ENCODE measurements around the gene CYP24A1.

The CYP24A1 gene

DNA sequence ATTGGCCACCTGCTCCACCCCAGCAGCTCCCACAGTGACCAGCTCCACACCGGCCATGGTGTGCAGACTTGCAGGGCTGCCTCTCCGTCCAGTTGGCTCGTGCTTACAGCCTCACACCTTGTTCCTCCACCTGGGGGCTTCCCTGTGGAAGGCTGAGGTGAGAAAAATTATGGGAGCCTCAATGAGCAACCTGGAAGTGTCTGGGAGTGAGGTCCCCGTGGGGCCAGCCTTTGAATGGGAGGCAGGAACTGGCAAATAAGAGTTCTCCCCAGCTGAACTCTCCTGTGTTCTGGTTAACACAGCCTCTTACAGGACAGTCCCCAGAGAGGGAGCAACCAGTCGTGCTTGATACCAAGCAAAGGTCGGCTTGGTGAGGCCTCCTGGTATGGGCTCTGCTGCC lies 30.3 kb upstream of the CYP24A1 start:
- H3K4me3 ChIP-seq (replicated peaks in 1 of 2; ENCODE audit: low read depth in 2 of 2, low read length in 2 of 2) = no peak overlapping the region
- no peak for TF ChIP-seq CTCF (IDR thresholded peaks at IDR 0.05; ENCODE audit: low read depth, low read length)
- DNase-seq (ENCODE audit: low read depth in 2 of 2) = no peak

- no peak for DNase-seq (ENCODE audit: low read depth in 2 of 2)
- TF ChIP-seq CTCF (IDR thresholded peaks at IDR 0.05; ENCODE audit: low read depth, low read length) = no peak
- H3K4me3 ChIP-seq (replicated peaks in 1 of 2; ENCODE audit: low read depth in 2 of 2, low read length in 2 of 2) = no peak overlapping the region
Measured at GRCh38 chr20:54203281-54203680, 29.5 kb upstream of the CYP24A1 start.

DNA sequence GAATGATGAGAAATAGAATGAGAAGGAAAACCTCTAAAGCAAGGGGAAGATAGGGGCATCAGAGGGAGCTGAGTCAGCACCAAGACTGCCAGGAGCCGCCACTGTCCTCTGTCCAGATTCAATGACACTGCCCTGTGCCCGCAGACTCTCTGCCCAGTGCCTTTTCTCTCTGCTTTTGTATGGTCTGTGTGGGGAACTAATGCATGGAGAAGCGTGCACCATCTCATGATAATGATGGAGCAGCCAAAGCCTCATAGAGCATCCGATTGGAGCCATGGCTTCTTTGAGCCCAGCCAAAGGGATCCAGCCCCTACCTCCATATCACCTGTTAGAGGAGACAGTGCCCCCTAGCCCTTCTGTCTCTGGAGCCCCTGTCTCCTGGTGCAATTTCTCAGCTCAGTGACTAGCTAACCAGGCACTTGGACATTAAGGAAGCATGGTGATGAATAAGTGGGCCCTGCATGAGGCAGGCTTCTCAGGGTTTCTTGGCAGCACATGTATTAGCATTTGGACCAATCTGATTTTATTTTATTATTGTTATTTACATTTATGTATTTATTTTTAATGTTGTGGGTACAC lies 27.6 kb upstream of the CYP24A1 start:
- DNase-seq (ENCODE audit: low read depth in 2 of 2) = no peak

DNA sequence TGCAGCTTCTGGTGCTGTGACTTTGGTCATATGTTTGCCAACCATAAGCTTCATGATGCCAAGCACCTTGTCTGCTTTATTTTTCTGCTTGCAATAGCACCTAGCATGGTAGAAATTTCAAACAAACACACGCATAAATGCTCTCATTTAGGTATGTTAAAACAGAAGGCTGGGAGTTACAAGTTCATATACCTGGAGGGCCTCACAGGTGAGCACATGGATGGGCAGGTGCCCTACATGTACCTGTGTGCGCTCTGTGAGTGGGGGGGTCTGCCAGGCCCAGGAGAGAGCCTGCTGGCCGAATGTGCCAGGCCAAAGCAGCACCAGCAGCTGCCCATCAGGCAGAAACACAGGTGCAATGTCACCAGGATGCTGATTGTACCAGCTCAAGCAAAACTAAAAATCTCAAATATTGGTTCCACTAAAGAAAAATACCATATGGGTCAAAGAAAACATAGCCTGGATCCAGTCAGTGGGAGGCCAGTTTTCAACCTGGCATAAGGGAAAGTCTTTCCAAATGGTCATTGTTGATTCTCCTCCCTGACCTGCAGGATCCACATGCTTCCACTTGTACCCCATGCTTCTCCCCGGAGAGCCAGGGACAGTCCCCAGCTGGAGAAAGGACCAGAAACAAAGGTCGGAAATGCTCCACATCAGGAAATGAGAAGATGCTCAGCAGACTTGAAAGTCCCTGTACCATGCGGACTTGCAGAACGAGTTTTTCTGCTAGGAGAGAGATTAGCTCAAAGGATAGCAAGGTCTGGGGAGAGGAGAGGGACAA lies 26.9 kb upstream of the CYP24A1 start:
- no peak for DNase-seq (ENCODE audit: low read depth in 2 of 2)
- TF ChIP-seq CTCF (IDR thresholded peaks at IDR 0.05; ENCODE audit: low read depth, low read length) = no peak

More for the DNA sequence above, 27.6 kb upstream of the CYP24A1 start:
- no peak for TF ChIP-seq CTCF (IDR thresholded peaks at IDR 0.05; ENCODE audit: low read depth, low read length)
- H3K4me3 ChIP-seq (replicated peaks in 1 of 2; ENCODE audit: low read depth in 2 of 2, low read length in 2 of 2) = no peak overlapping the region

DNA sequence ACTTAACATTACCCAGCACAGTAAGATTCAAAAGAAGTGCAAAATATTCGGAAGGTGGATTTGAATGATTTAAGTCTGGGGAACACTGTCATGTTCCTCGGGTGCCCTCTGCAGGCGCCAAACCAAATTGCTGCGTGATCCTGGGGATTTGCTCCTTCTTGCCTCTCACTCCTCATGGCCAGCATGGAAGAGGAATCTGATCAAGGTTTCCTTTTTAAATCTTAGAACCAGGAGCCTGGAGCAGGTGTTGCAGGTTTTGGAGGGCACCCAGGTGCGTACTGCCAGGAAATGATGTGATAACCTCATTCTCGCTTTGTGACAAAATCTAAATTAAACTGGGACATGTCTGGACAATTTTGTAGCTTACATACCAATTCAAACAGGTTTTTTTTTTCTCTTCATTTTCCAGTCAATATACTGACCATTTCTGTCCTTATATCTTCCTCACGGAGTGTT lies 26.0 kb upstream of the CYP24A1 start:
- peak; percentile 84 to 87 for DNase-seq (ENCODE audit: low read depth in 2 of 2)
- peak; percentile 95 for TF ChIP-seq CTCF (IDR thresholded peaks at IDR 0.05; ENCODE audit: low read depth, low read length)
- no peak overlapping the region for H3K4me3 ChIP-seq (replicated peaks in 1 of 2; ENCODE audit: low read depth in 2 of 2, low read length in 2 of 2)

More for the DNA sequence above, 26.9 kb upstream of the CYP24A1 start:
- no peak overlapping the region for H3K4me3 ChIP-seq (replicated peaks in 1 of 2; ENCODE audit: low read depth in 2 of 2, low read length in 2 of 2)

DNA sequence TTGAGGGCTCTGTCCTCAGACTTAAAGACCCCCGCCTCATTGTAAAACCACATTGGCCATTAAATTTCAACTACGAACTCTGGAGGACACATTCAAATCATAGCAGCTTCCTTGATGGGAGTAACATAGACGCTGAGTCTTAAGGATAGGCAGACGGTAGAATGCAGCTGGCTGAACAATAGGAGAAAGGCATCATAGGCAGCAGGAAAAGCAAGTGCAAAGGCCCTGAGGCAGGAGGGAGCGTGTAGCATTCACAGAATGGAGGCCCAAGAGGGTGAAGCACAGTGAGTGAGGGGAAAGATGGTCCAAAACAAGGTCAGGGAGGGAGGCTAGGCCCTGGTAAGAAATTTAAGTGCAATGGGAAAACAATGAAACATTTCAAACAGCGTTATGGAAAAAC lies 25.5 kb upstream of the CYP24A1 start:
- DNase-seq (ENCODE audit: low read depth in 2 of 2) = no peak
- H3K4me3 ChIP-seq (replicated peaks in 1 of 2; ENCODE audit: low read depth in 2 of 2, low read length in 2 of 2) = no peak overlapping the region
- no peak for TF ChIP-seq CTCF (IDR thresholded peaks at IDR 0.05; ENCODE audit: low read depth, low read length)
